ENCODE results near the gene ZNF217.
"Not testable (repeated sequence)": the region's sequence is repeated elsewhere in the genome, so short reads cannot be mapped to it uniquely, and the experiment has no call there.

The ZNF217 gene

GRCh38 chr20:53582251-53582570 lies 11.4 kb downstream of the ZNF217 start:
- DNase-seq (ENCODE audit: low read depth) = no peak

- DNase-seq (ENCODE audit: low read depth) = no peak
These were observed 12.0 kb downstream of the ZNF217 start for GRCh38 chr20:53581444-53582250.

- no peak for DNase-seq (ENCODE audit: low read depth)
These were observed 13.1 kb downstream of the ZNF217 start for GRCh38 chr20:53580376-53581111.

GRCh38 chr20:53579581-53580375 lies 13.9 kb downstream of the ZNF217 start:
- peak; percentile 77 for DNase-seq (ENCODE audit: low read depth)

- no peak for DNase-seq (ENCODE audit: low read depth)
These were observed 14.4 kb downstream of the ZNF217 start for GRCh38 chr20:53579266-53579580.

GRCh38 chr20:53578492-53579222 lies 15.0 kb downstream of the ZNF217 start:
- DNase-seq (ENCODE audit: low read depth) = peak; percentile 87

- no peak for DNase-seq (ENCODE audit: low read depth)
These were observed 16.9 kb downstream of the ZNF217 start for GRCh38 chr20:53576586-53577318.

GRCh38 chr20:53576195-53576580 lies 17.5 kb downstream of the ZNF217 start:
- no peak for DNase-seq (ENCODE audit: low read depth)

GRCh38 chr20:53575481-53576194 lies 18.0 kb downstream of the ZNF217 start:
- DNase-seq (ENCODE audit: low read depth) = no peak

- no peak for DNase-seq (ENCODE audit: low read depth)
These were observed 18.8 kb downstream of the ZNF217 start for GRCh38 chr20:53574819-53575218.

GRCh38 chr20:53574259-53574789 lies 19.3 kb downstream of the ZNF217 start:
- no peak for DNase-seq (ENCODE audit: low read depth)

- no peak for DNase-seq (ENCODE audit: low read depth)
These were observed 21.9 kb downstream of the ZNF217 start for GRCh38 chr20:53571555-53572286.

GRCh38 chr20:53570446-53571276 lies 23.0 kb downstream of the ZNF217 start:
- DNase-seq (ENCODE audit: low read depth) = no peak

- no peak for DNase-seq (ENCODE audit: low read depth)
These were observed 23.9 kb downstream of the ZNF217 start for GRCh38 chr20:53569606-53570307.

GRCh38 chr20:53569005-53569404 lies 24.6 kb downstream of the ZNF217 start:
- no peak for DNase-seq (ENCODE audit: low read depth)

GRCh38 chr20:53568351-53568750 lies 25.3 kb downstream of the ZNF217 start:
- DNase-seq (ENCODE audit: low read depth) = no peak

GRCh38 chr20:53567379-53567917 lies 26.2 kb downstream of the ZNF217 start:
- DNase-seq (ENCODE audit: low read depth) = no peak

- not testable (repeated sequence) for DNase-seq (ENCODE audit: low read depth)
These were observed 27.0 kb downstream of the ZNF217 start for GRCh38 chr20:53566623-53567022.
